Sigmoid colon (tissue), 3 donors: Measurements from ENCODE around the gene ZNF277.

Experiments used
- POLR2A ChIP-seq, 2 donors: fragments of 450-650 bp; IDR thresholded peaks; one replicate each; pipeline ENCODE4 v1.6.1; 2016; ENCODE audit warnings: antibody characterized with exemption in 2 of 2, mild to moderate bottlenecking in 2 of 2, moderate library complexity in 2 of 2
- TF ChIP-seq, protein P1 (sequence below), 4 experiments: fragments of 450-650 bp in 3 of 4; fragments of 200-600 bp in 1 of 4; IDR thresholded peaks; one replicate each; pipeline ENCODE4 v1.5.1; 2016 to 2019; ENCODE audit warnings: antibody characterized with exemption in 4 of 4, mild to moderate bottlenecking in 3 of 4, moderate library complexity in 2 of 4

DNA sequence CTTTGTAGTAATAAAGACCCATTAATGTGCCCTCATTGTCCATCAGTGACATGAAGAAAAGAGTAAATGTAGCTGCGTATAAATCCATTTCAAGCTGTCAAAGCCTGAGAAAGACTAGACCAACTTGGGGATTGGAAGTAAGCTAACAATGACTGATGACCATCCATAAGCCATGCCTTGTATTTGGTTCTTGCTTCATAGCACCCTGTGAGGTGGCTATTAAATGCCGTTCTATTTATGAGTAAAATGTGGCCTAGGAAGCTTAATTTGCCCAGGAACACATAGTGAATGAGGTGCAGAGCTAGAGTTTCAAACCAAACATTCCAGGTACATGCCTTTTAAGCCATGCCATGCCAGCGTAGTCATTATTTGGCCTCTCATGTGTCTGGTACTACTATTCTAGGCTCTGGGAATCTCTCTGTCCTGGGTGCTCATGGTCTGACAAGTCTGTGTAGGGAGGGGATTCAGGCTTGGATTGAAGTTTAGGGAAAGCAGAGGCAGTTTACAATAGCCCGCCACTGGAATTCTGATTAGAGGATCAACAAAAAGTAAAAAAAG, 92.1 kb downstream of the ZNF277 start:
- TF ChIP-seq, protein P1, sequence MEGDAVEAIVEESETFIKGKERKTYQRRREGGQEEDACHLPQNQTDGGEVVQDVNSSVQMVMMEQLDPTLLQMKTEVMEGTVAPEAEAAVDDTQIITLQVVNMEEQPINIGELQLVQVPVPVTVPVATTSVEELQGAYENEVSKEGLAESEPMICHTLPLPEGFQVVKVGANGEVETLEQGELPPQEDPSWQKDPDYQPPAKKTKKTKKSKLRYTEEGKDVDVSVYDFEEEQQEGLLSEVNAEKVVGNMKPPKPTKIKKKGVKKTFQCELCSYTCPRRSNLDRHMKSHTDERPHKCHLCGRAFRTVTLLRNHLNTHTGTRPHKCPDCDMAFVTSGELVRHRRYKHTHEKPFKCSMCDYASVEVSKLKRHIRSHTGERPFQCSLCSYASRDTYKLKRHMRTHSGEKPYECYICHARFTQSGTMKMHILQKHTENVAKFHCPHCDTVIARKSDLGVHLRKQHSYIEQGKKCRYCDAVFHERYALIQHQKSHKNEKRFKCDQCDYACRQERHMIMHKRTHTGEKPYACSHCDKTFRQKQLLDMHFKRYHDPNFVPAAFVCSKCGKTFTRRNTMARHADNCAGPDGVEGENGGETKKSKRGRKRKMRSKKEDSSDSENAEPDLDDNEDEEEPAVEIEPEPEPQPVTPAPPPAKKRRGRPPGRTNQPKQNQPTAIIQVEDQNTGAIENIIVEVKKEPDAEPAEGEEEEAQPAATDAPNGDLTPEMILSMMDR (IDR thresholded peaks at IDR 0.05), result no peak
- no peak for TF ChIP-seq POLR2A (IDR thresholded peaks at IDR 0.05)
